NCI-H82 treated with DMSO at 0.1 percent for 48 hours (cell line): Measurements from ENCODE around the gene MYCBPAP.

Source experiments
- DNase-seq: peaks from one replicate; lab custom pipeline; 2025; ENCODE audit not compliant: unreplicated experiment; lab: John Stamatoyannopoulos, UW

The MYCBPAP gene

DNA sequence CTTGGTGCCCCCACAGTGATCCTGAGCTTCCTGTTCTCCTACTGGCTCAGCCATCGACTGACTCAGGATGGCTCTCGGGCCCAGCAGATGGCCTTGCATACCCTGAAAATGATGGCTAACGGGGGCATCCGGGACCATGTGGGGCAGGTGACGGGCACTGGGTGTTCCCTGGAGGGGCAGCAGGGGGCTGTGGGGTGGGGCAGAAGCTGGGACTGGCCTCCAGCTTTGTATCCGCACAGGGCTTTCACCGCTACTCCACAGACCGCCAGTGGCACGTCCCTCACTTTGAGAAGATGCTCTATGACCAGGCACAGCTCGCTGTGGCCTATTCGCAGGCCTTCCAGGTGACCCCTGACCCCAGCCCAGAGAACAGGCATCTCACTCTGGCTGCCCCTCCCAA is 41.7 kb downstream of the MYCBPAP start:
- no peak for DNase-seq

DNA sequence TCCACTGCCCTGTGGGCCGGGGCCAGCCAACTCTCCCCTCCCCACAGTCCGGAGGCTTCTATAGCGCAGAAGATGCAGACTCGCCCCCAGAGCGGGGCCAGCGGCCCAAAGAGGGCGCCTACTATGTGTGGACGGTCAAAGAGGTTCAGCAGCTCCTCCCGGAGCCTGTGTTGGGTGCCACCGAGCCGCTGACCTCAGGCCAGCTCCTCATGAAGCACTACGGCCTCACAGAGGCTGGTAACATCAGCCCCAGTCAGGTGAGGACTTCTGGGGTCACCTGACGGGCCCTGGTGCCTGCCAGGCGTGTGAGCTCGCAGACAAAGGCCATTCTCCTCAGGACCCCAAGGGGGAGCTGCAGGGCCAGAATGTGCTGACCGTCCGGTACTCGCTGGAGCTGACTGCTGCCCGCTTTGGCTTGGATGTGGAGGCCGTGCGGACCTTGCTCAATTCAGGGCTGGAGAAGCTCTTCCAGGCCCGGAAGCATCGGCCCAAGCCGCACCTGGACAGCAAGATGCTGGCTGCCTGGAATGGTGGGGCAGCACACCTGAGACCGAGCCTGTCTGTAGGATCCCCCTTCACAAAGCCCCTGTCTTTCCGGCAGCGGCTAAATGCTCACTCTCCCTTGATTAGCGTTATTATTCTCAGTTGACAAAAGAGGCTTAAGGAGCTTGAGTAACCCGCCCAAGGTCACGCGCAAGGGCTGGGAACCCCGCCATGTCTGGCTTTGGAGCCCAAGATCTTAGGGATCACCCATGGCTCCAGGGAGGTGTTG is 42.6 kb downstream of the MYCBPAP start:
- peak; percentile 81 for DNase-seq

DNA sequence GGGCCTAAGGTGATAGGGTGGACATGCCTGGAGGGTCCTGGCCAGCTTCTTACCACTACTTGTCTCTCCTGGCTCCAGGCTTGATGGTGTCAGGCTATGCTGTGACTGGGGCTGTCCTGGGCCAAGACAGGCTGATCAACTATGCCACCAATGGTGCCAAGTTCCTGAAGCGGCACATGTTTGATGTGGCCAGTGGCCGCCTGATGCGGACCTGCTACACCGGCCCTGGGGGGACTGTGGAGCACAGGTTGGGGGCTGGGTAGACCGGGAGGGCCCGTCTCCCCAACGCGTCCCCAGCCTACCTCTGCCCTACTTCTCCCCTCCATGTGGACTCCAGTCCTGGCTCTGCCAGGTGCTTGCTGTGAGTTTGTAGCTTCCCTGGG is 43.2 kb downstream of the MYCBPAP start:
- DNase-seq, result no peak

DNA sequence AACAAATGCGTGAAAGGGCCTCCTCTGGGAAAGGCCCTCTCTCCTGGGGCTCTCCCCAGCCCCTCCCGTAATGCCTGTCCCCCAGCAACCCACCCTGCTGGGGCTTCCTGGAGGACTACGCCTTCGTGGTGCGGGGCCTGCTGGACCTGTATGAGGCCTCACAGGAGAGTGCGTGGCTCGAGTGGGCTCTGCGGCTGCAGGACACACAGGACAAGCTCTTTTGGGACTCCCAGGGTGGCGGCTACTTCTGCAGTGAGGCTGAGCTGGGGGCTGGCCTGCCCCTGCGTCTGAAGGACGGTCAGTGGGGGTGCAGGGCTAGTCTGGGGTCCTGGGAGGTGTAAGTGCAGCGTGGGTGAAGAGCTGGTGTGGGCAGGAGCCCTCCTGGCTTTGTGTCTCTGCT is 43.6 kb downstream of the MYCBPAP start:
- DNase-seq, result no peak

DNA sequence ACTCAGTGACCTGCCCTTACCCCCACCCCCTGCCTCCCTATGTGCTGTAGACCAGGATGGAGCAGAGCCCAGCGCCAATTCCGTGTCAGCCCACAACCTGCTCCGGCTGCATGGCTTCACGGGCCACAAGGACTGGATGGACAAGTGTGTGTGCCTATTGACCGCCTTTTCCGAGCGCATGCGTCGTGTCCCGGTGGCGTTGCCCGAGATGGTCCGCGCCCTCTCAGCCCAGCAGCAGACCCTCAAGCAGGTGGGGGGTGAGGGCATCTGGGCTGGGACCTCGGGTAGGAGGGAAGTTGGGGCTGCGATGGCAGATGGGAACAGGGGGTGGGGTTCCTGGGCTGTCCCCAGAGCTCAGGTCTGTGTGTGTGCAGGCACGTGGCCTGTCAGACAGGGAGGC is 46.0 kb downstream of the MYCBPAP start:
- no peak for DNase-seq

DNA sequence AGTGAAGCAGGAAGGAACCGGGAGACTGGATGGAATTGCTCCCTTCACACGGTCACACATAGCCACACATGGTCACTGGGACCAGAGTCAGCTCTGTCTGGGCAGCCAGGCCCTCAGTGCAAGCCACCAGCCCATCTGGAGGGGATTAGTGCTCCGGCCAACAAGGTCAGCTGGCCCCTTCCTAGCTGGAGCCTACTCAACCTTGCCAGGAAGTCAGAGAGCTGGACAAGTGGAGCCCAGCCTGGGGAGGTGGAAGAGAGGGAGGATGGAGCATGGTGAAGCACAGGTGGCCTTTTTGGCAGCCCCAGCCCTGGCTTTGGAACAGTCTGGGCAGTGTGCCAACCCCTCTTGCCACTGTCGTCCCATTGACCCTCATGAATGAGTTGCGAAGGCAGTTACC is 48.6 kb downstream of the MYCBPAP start:
- no peak for DNase-seq

DNA sequence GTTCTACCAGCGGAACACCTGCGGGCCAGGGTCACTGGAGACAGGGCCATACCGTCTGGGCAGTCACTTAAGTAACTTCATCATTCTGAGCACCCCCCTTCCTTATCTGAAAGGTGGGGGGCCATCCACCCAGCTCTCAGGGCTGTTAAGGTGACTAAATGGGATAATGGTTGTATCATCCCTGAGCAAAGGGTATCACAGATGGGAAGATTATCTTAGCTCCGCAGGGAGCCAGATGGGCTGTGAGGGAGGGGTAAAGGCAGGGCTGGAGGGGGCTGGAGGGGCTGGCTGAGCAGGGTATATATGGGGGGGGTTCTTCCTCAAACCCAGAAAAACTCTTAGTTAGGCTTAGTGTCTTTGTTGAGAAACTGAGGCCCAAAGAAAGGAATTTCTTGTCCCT is 49.4 kb downstream of the MYCBPAP start:
- peak; percentile 99 for DNase-seq

DNA sequence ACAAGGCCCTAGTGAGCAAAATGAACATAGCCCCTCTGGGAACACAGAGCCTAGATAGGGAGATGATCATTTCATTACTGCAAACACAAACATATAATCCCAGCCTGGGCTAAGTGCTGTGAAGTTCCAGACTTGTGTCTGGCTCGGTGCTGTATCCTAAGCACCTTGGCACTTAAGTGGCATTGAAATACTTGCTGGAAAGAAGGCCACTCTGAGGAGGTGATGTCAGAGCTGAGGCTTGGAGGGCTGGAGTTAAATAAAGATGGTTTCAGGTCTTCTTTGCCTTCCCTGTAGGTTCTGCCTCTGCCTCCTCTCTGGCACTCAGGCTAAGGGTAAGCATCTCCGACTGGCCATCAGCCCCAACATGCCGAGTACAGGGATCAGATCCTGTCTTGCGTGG is 49.9 kb downstream of the MYCBPAP start:
- DNase-seq, result peak; percentile 89

DNA sequence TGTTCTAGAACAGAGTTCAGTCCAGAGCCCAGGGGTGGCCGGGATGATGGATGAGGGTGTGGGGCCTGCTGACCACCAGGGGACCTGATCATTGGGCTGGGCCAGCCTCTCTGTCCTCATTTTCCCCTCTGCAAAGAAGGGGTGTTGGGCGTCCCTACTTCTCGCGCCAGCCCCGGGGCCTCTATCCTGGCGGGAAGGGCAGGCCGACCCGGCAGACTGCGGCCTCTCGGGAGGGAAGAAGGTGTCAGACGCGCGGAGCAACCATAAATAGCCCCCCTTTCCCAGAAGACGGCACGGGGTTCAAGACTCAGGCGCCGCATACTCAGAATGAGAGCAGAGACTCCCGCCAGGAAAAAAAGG is 50.3 kb downstream of the MYCBPAP start:
- no peak for DNase-seq

DNA sequence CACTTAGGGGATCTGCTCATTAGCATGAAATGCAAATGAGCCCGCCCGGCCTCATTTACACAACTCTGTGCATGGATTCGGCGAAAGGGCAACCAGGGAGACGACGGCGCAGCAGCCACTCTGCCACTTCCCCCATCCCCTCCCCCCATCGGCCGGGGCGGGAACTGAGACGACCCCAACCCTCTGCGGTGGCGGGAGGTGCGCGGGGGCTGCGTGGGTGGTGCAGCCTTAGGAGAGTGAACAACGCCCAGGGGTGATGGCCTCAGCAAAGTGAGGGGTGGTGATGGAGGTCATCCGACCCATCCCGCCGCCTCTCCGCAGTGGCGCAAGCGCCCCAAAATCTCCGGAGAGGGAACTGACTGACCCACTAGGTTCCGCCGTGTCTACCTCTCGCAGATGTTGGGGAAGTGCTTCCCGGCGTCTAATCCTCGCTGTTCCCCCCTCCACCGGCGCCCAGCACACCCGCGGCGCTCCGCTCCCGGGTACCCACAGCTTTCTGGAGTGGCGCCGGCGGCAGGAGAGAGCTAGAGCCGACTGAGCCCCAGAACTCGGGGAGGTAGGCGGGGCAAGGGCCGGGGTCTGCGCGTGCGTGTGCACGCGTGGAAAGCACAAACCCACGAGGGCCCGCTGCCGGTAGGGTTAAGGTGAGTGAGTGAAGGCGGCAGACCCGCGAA is 50.8 kb downstream of the MYCBPAP start:
- peak; percentile 23 for DNase-seq

DNA sequence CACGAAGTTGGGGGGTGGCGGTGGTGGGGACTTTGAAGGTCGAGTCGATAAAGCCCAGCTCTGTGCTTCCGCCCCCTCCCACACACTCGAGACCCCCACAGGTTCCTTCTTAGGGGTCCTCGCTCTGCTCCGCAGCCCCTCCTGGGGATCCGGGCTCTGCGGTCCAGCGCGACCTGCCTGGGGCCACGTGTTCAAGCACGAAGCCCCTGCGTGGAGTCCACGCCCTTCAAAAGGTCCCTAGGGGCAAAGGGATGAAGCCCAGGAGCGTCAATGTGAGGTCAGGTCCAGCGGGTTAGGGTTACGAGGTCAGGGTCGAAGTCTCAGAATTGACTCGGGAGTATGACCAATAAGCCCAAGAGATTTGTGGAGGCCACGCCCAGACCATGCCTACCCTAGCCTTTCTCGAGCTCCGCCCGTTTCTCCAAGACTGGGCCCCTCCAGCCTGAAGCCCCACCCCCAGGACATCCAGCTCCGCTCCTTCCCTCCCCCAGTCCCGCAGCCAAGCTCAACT is 51.5 kb downstream of the MYCBPAP start:
- peak; percentile 92 for DNase-seq

DNA sequence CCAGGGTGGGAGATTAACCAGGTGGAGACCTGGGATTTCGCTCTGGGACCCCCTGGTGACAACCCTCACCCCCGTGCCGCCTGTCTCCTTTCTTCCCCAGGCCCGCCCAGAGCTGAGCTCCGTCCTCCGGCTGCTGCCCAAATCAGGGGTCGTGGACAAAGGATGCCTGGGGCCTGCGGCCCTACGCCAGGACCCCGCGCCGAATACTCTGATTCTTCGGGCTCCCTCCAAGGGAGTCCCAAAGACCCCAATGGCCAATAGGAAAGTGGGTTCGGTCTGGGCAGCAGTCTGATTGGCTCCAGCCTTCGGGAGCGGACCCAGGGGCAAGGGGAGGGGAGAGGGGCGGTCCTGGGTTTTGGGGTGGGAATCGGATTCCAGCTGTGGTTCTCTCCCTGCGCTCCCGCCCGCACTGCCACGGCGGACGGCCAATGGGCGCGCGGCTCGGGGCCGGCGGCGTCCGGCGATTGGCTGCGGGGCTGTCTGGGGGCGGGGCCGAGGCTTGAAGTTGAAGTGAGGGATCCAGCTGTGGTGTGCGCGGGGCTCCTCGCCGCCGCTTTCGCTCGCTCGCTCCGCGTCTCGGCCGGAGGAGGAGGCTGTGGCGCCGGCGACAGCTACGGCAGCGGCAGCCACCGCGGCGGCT is 52.1 kb downstream of the MYCBPAP start, which contains the start of gene CACNA1G:
TSS of gene CACNA1G (plus strand) at position 531 of the 640 bp plus-strand sequence. CDS start 745 bp downstream, outside the sequence.
- DNase-seq, result peak; percentile 74

DNA sequence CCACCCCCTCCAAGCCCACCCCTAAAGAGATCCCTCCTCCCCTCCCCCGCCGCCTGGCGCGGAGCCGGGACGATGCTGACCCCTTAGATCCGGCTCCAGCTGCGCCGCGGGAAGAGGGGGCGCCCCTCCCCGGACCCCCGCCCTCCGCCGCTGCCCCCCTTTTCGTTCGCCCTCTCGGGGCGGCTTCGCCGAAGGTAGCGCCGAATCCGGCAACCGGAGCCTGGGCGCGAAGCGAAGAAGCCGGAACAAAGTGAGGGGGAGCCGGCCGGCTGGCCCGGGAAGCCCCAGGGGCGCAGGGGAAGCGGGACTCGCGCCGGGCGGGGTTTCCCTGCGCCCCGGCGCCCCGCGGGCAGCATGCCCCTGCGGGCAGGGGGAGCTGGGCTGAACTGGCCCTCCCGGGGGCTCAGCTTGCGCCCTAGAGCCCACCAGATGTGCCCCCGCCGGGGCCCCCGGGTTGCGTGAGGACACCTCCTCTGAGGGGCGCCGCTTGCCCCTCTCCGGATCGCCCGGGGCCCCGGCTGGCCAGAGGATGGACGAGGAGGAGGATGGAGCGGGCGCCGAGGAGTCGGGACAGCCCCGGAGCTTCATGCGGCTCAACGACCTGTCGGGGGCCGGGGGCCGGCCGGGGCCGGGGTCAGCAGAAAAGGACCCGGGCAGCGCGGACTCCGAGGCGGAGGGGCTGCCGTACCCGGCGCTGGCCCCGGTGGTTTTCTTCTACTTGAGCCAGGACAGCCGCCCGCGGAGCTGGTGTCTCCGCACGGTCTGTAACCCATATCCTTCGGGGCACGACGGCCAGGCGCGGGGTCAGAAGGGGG is 52.9 kb downstream of the MYCBPAP start:
- DNase-seq, result no peak

DNA sequence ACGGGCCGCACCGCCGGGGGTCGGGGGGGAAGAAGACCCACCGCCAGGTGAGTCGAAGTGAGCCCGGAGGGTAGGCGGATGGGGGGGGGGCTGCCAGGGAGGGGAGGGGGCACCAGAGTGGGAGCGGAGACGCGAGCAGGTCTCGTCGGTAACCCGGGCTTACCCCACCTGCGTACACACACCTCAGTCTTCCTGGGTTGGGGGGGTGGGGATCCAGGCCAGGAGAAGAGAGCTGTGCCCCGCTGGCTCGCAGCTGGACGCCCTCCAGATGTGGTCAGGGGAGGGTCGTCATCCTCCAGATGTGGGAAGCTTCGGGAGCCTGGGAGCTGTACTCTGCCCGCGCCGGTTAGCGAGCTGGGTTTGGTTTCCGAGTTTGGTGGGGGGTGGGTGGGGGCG is 53.5 kb downstream of the MYCBPAP start:
- no peak for DNase-seq

DNA sequence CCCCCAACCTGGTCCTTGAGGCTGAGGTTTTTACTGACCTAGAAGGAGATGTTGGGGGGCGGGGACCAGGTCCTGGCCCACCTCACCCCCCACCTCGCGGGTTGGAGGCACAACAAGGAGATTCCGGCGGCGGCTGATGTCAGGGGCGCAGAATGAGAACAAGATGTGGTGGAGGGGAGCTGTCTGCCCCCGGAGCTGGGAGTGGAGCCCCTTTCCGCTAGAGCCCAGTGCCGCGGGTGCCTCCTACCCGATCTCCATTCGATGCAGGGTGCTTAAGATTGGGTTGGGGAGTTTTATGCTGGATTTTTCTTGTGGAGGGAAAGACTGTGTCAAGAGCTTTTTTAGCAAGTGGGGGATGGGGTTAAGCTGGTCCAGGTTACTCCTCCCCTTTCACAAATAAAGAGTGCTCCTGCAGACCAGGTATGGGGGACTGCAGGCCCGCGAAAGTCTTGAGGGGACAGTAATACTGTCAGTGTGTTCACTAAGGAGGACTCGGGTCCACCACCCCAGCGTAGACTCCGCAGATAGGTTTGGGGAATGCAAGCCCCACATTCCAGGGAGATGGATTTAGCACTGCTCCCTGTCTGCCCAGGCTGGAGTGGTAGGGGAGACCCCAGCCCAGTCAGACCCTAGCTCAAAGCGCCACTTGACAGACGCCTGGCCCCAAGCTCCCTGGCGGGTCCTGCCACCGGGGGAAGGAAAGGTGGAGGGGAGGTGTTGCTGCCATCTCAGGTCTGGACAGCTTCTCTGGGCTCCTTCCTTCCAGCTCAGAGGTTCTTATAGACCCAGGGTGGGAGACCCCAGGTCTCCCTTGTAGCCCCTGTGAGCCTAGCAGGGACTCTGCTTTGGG is 54.2 kb downstream of the MYCBPAP start:
- no peak for DNase-seq

DNA sequence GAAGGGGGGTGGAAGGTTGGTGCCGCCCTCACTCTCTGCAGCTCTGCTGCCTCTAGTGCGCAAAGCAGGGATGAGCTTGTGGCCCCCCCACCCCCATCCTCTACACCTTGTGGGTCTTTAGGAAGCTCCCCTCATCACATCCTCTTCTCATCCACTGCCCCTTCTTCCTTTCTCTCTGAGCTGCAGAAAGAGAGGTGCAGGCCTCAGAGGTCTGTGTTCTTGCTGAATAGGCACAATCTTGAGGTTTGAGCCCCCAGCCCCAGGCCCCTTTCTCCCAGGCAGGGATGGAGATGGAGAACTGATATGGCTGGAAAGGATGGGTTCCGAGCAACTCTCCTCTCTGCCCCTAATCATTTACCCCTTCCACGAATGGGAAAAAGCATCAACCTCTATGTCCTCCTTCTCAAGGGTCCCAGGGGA is 54.9 kb downstream of the MYCBPAP start:
- DNase-seq, result no peak

DNA sequence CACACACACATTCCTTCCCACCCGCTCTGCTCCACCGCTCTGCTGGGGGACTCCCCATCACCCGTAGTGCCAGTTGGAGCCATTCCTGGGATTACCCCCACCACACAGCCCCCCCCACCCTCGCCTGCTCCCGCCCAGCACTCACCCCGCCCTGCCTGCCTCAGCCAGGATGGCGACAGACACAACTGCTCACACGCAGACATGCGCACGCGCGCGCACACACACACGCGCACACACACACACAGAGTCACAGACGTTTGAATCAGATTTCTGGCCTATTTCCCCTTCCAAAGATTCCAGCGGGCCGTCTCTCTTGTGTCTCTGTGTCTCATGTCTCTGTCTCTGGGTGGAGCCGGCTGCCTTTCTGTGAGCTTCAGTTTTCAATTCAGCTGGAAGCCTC is 56.7 kb downstream of the MYCBPAP start:
- DNase-seq, result no peak

DNA sequence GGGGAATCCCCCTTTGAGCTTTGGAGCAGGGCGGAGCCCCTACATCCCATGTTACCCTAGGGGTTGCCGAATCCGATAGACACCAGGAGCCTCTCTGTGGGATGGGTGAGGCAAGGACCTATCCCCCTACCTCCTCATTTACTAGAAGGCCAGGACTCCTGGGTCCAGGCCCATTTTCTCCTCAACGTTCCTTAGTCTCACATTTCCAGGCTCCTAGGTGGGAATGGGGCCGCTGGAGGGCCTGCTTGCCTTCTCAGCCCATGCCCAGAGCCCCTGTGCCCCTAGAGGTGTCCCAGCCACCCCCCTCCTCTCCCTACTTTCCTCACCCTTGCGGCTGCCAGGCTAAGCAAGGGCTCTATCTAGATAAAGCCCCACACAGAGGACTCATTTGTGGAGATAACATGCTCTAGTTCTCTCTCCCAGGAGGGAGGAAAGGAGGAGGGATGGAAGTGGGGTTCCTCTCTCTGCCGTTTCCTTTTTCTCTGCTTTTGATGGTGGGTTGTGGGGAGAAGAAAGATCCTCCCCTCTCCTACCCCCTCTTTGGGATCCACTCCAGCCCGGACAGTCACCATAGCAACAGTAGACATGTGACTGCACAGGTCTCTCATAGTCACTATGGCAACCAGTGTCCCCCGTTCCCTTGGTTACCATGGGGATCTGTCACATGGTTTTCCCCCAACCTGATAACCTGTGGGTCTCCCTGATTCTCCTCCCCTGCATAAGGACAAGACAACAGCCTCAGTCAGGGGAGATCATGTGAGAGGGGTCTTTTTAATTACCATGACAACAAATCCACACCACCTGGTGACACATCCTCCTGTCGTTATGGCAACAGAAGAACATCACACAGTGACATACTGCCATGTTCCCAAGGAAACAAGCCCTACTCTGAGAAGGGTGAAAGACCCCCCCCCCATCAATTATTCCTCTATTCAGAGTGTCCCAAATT is 57.4 kb downstream of the MYCBPAP start:
- no peak for DNase-seq

DNA sequence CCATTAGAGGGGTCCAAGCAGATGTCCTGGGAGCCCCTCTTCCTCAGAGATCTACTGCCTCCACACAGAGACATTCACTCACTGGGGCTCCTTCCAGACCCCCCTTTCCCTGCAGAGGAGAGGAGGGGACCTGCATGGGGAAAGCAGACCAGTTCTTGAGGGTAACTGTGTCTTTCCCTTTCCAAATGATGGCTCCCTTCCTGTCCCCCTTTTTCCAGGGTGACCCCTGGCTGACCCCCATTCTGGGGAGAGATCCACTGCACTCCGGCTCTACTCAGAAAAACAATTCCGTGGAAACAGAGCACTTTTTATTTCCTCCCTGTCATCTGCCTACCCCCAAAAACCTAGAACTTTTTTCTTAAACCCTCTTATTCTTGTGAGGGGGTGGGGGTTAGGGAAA is 58.6 kb downstream of the MYCBPAP start:
- DNase-seq, result no peak
